Hematopoietic multipotent progenitor cell treated with erythropoietin and hydrocortisone succinate and interleukin-3 and kit ligand, for 6 days (in vitro differentiated cells): ENCODE data around the gene TMED1.

Source experiments
- DNase-seq: peaks from one replicate; pipeline ENCODE4 v3.0.0-alpha.2; 2015

Gene TMED1

DNA sequence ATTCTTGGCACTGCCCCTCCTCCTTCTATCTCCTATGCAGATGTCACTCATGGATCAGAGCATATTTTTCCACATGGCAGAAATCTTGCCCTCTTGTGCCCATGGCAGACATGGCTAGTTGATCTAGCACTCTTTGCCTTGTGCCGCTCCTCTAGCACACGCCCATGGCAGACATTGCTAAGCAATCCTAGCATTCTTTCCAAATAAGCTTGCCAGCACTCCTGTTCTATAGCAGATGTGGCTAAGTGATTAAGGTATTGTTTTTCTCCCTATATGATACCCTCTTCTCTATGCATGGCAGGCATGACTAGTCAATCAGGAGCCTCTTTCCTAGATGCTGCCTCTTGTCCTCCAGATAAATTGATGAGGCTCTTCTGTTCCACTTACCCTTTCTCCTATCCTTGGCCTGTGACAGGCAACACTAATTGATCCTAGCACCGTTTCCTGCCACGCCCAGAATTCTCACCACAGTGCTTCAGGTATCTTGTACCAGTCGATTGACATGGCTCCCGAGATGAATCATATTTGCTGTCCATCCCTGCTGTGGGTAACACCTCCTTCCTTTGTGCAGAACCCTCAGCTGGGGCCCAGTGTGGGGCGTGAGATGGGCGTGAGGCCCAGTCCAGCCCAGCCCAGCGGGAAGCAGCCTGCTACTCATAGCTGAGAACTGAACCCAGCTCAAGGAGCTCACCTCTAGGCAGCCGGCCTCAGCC lies 26.9 kb downstream of the TMED1 start:
- DNase-seq, result peak; percentile 93

DNA sequence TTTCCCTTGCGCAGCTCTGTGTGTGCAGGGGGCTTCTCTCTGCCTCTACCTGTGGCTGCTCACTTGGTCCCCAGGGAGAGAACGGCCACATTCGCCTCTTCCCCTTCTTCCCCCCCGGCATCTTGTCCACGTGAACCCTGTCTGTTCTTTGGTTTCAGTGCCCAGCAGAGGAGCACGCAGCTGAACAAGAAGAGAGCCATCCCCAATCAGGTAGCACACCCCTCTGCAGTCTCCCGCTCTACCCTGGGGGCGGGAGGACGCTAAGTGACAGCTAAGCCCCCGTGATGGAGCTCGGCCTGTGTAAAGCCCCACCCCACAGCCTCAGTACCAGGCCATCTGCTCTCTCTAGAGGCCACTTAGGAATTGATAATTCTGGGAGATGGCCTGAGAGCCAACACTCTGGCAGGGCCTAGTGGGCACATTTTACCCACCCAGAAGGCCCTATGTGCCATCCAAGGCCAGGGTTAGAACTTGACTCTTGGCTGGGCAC lies 30.2 kb downstream of the TMED1 start:
- DNase-seq, result no peak

DNA sequence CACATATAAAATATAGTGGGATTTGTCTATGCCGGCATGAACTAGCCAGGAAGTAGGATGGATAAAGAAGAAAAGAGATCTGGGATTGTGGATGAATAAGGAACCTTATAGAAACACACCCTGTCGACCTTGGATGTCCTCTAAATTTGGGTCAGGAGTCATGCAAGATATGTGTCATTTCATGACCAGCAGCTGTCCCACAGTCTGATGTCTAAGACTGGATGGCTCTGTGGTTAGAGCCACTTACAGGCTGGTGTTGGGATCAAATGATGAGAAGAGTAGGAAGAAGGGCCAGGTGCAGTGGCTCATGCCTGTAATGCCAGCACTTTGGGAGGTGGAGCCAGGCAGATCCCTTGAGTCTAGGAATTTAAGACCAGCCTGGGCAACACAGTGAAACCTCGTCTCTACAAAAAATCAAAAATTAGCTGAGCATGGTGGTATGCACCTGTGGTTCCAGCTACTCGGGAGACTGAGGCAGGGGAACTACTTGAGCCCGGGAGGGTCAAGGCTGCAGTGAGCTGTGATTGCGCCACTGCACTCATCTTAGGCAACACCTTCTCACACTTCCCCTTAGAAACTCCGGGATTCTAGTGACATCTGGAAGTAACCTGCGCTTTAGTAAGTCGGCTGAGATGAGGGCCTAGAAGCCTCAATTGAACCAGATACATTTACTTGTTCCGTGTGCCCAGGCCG lies 30.8 kb downstream of the TMED1 start:
- no peak for DNase-seq

DNA sequence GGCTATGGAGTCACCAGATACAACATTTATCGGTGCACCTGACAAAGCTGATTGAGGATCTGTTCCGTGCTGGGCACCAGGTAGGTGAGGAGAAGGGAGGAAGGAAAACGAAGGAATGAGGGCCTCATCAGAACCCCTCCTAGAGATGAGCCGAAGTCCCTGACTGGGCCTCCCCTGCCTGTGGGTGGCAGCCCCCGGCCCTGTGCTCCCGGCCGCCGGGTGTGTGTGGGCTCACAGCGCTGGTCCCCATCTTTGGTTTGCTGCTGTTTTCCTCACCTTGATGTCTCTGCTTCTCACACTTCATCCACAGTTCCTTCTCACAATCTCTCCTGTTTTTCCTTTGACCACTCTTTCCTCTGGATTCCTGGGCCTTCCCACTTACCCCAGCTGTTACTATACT lies 32.8 kb downstream of the TMED1 start:
- DNase-seq, result no peak

DNA sequence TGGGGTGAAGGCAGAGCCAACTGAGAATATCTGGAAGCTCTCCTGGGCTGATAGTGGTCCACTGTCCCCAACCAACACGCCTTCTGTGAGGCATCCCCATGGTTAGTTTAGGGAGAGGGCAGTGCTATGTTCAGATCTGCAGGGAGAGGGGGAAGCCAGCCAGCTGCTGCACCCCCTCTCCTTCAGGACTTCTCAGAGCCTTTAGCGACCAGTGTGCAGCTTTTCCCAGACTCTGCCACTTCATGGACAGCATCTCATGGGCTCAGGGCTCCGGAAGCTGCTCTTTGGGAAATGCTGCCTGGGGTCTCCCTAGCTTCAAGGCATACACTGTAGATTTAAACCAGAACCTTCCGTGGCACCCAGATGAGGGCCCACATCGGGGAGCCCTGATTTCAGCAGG lies 33.5 kb downstream of the TMED1 start:
- DNase-seq, result no peak

DNA sequence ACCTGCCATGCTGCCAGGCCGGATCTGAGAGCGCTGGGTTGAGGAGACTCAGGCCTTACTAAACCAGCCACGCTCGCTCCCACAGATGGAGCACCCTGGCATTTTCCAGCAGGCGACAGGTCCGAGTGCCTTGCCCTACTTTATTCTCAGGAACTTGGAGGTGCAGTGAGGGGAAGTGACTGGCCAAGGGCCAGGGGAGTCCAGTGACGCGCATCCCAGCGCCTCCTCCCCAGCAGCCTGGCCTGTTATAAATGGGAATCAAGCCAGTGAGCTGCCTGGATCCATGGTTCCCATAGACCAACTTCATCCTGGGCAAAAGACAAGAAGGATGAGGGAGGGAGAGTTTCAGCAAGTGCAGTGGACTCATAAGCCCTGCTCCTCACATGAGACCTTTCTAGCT lies 35.5 kb downstream of the TMED1 start:
- DNase-seq, result no peak

DNA sequence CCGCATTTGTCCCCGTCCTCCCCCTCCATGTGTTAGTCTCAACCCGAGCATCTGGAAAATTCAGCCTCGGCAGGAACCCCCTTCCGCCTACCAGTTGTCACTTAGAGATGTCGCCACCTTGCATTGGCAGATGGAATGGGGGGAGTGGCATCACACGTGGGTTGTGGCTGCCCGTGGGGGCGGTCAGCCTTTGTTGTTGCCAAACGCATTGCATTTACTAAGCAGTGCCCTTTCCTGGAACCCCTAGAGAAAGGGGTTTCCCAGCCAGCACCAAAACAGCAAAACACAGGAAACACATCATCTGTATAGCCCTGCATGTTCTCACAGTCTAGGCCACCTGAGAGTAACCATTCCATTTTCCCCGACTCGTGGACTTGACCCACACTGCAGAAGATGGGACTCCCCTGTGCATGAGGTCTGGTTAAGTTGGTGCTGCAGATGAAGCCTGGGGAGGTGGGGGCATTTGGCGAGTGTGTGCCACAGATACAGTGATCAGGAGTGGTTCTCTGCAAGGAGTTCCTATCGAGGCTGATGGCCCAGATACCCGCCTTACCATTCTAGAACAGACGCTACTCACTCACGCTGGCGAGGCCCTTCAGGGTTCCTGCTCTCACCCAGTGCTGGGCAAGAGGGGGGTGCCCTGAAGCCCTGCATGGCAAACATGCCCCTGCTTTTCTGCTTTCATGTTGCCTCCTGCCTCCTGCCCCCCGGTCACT lies 38.3 kb downstream of the TMED1 start:
- no peak for DNase-seq

DNA sequence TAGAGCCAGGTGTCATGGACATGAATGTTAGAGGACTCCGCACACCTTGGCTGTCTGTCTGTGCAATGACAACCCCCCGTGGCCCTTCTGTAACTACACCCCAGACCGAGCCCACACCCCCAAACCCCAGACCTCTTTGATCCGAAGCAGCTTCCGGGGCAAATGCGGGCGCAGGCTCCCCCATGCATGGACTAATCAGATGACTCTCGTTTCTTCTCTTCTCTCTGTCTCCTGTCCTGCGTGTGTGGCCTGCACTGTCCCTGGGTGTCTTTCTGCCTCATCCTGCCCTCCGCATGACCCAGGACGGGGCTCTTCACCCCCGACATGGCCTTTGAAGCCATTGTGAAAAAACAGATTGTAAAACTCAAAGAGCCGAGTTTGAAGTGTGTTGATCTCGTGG lies 38.9 kb downstream of the TMED1 start:
- no peak for DNase-seq

DNA sequence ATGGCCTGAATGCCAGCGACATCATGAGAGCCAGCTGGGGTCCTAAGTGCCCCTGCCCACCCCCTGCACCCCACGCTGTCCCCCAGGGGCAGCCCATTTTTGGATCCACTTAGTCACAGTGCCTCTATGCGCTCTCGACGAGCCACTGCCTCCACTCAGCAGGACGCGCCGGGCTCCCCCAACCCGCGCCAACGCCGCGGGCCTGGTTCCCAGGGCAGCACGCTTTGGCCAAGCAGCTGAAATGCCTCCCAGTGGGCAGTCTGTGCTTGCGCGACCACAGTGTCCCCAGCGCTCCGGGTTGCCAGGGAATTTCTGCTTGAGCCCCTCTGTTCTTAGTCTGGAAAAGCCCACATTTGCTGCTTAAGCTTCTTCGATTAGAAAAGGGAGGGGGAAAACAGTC lies 39.4 kb downstream of the TMED1 start:
- no peak for DNase-seq

DNA sequence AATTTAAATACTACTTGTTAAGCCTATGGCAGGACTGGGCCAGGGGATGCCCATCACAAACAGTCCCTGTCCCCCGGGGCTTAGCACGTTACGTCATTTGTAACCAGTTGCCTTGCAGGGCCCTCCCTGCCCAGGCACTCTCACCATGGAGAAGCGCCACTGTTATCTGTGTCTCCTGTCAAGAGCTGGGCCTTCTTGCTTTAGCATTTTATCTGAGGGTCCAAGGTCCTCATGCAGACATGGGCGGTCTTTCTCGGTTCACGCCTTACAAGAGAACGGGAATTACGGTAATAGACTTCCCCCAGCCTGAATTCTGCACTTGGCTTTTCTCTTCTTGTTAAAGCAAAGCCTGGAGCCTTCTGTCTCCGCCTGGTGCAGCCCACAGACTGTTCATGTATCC lies 46.1 kb downstream of the TMED1 start:
- no peak for DNase-seq

DNA sequence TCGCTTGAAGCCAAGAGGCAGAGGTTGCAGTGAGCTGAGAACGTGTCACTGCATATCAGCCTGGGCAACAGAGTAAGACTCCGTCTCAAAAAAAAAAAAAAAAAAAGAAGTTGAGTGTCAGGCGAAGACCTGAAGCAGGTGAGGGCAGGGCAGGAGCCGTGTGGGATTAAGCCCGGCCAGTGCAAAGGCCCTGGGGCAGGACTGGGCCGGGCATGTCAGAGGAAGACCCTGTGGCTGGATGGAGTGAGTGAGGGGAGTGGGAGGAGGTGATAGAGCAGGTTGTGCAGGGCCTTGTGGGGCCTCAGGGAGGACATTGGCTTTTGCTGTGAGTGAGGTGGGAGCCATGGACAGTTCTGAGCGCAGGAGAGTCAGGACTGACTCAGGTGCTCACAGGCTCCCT lies 47.9 kb downstream of the TMED1 start:
- no peak for DNase-seq

DNA sequence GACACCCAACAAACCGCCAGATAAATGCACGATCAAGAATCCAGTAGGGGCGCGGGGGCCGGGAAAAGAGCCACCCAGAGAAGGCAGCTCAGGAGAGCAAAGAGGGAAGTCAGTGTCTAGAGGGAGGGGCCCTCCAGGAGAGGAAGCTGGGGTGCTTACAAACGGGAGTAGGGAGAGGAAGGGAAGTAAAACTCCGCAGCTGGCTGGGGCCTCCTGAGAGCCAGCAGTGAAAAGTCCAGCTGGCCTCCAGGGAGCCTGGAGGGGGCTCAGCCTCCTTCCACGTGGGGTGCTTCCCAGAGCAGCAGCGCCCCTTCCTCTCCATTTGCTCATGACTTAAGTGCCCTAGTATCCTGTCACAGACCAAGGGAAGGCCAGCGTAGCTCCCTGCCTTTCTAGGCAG lies 51.8 kb downstream of the TMED1 start:
- peak; percentile 33 for DNase-seq

DNA sequence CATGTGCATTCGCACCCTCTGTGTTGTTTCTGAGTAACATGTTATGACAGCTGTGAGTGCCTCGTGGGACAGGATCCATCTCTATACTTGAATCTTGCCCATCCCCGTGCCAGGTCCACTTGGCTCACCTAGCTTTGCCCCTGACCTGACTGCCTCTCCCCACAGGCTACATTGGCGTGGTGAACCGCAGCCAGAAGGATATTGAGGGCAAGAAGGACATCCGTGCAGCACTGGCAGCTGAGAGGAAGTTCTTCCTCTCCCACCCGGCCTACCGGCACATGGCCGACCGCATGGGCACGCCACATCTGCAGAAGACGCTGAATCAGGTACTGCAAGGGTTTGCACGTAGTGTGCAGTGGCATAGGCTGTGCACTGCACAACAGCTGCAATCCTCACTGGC lies 53.2 kb downstream of the TMED1 start:
- no peak for DNase-seq
